Panc1 (cell line): ENCODE measurements around the gene CNOT11.

Experiments used
- POLR2AphosphoS5 ChIP-seq: IDR thresholded peaks from 2 replicates; pipeline ENCODE4 v1.6.1; 2012; ENCODE audit warnings: mild to moderate bottlenecking, low read depth, low read length, moderate library complexity
- SIN3A ChIP-seq: IDR thresholded peaks from 2 replicates; pipeline ENCODE4 v1.6.1; 2012; ENCODE audit warnings: low read depth, mild to moderate bottlenecking, low read length, moderate library complexity, borderline replicate concordance; ENCODE audit not compliant: insufficient read depth
- TCF7L2 ChIP-seq: IDR thresholded peaks from 2 replicates; pipeline ENCODE4 v1.6.1; 2011; ENCODE audit warnings: mild to moderate bottlenecking, low read depth, low read length, inconsistent platforms
- TF ChIP-seq, protein P1 (sequence below), 2 experiments: IDR thresholded peaks; 2 replicates each; pipeline ENCODE4 v1.6.1; 2011 to 2012; ENCODE audit warnings: low read depth in 2 of 2, control low read depth in 1 of 2, low read length in 1 of 2, mild to moderate bottlenecking in 1 of 2, moderate library complexity in 1 of 2; ENCODE audit not compliant: insufficient read depth in 1 of 2
- TF ChIP-seq, protein P2 (sequence below): fragments of 450-650 bp; IDR thresholded peaks from 2 replicates; pipeline ENCODE4 v1.5.1; 2017; ENCODE audit warnings: mild to moderate bottlenecking

GRCh38 chr2:101241158-101241557 lies 11.5 kb upstream of the CNOT11 start:
- no peak for TF ChIP-seq POLR2AphosphoS5
- TF ChIP-seq, protein P1, sequence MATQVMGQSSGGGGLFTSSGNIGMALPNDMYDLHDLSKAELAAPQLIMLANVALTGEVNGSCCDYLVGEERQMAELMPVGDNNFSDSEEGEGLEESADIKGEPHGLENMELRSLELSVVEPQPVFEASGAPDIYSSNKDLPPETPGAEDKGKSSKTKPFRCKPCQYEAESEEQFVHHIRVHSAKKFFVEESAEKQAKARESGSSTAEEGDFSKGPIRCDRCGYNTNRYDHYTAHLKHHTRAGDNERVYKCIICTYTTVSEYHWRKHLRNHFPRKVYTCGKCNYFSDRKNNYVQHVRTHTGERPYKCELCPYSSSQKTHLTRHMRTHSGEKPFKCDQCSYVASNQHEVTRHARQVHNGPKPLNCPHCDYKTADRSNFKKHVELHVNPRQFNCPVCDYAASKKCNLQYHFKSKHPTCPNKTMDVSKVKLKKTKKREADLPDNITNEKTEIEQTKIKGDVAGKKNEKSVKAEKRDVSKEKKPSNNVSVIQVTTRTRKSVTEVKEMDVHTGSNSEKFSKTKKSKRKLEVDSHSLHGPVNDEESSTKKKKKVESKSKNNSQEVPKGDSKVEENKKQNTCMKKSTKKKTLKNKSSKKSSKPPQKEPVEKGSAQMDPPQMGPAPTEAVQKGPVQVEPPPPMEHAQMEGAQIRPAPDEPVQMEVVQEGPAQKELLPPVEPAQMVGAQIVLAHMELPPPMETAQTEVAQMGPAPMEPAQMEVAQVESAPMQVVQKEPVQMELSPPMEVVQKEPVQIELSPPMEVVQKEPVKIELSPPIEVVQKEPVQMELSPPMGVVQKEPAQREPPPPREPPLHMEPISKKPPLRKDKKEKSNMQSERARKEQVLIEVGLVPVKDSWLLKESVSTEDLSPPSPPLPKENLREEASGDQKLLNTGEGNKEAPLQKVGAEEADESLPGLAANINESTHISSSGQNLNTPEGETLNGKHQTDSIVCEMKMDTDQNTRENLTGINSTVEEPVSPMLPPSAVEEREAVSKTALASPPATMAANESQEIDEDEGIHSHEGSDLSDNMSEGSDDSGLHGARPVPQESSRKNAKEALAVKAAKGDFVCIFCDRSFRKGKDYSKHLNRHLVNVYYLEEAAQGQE (IDR thresholded peaks at IDR 0.05; ENCODE audit: insufficient read depth in 1 of 2, low read depth in 2 of 2, low read length in 1 of 2) = no peak
- TF ChIP-seq, protein P2, sequence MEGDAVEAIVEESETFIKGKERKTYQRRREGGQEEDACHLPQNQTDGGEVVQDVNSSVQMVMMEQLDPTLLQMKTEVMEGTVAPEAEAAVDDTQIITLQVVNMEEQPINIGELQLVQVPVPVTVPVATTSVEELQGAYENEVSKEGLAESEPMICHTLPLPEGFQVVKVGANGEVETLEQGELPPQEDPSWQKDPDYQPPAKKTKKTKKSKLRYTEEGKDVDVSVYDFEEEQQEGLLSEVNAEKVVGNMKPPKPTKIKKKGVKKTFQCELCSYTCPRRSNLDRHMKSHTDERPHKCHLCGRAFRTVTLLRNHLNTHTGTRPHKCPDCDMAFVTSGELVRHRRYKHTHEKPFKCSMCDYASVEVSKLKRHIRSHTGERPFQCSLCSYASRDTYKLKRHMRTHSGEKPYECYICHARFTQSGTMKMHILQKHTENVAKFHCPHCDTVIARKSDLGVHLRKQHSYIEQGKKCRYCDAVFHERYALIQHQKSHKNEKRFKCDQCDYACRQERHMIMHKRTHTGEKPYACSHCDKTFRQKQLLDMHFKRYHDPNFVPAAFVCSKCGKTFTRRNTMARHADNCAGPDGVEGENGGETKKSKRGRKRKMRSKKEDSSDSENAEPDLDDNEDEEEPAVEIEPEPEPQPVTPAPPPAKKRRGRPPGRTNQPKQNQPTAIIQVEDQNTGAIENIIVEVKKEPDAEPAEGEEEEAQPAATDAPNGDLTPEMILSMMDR = no peak
- no peak for TF ChIP-seq TCF7L2
- TF ChIP-seq SIN3A = no peak
